GM12878 (cell line): Measurements from ENCODE around the gene HEMK1.

Experiments used
- ASH2L ChIP-seq: fragments of 300-600, 200-600 bp; sonication (generic); IDR thresholded peaks from 2 replicates; pipeline ENCODE4 v1.6.1; 2017; ENCODE audit warnings: low read depth, mild to moderate bottlenecking, borderline replicate concordance
- CEBPB ChIP-seq, 2 experiments: fragments of 150-350 bp in 1 of 2; IDR thresholded peaks; 2 replicates each; pipeline ENCODE4 v1.6.1; 2012 to 2014; ENCODE audit warnings: low read depth in 2 of 2, low read length in 2 of 2, borderline replicate concordance in 1 of 2, inconsistent platforms in 1 of 2
- CTCF ChIP-seq, 3 experiments: IDR thresholded peaks in 2 of 3; conservative IDR thresholded peaks in 1 of 3; 2 replicates each; pipeline ENCODE4 v1.5.1; 2011; ENCODE audit warnings: low read depth in 3 of 3, low read length in 3 of 3, mild to moderate bottlenecking in 3 of 3, control low read depth in 2 of 3, moderate library complexity in 2 of 3, inconsistent platforms in 1 of 3, mixed read lengths in 1 of 3; ENCODE audit not compliant: control insufficient read depth in 2 of 3, insufficient read depth in 1 of 3; ENCODE audit errors: extremely low read depth in 1 of 3
- E4F1 ChIP-seq: fragments of 450-650 bp; IDR thresholded peaks from 2 replicates; pipeline ENCODE4 v1.6.1; 2018; ENCODE audit warnings: borderline replicate concordance, mild to moderate bottlenecking; ENCODE audit not compliant: partially characterized antibody
- EGR1 ChIP-seq, 2 experiments: IDR thresholded peaks; 1 replicate in 1 of 2; 2 replicates in 1 of 2; pipeline ENCODE4 v1.6.1; 2011 to 2012; ENCODE audit warnings: low read depth in 2 of 2, low read length in 2 of 2, borderline replicate concordance in 1 of 2, mild to moderate bottlenecking in 1 of 2, moderate library complexity in 1 of 2
- ESRRA ChIP-seq: IDR thresholded peaks from 2 replicates; pipeline ENCODE4 v1.6.1; 2012; ENCODE audit warnings: mild to moderate bottlenecking, low read length, improper control_type of control experiment
- EZH2 ChIP-seq: IDR thresholded peaks from 2 replicates; pipeline ENCODE4 v1.6.1; 2012; ENCODE audit warnings: low read depth, mild to moderate bottlenecking, control low read depth, inconsistent platforms, low read length, borderline replicate concordance; ENCODE audit not compliant: control insufficient read depth
- MAX ChIP-seq: IDR thresholded peaks from 2 replicates; pipeline ENCODE4 v1.6.1; 2012; ENCODE audit warnings: low read depth, low read length, improper control_type of control experiment
- POLR2A ChIP-seq: IDR thresholded peaks from 2 replicates; pipeline ENCODE4 v1.6.1; 2011; ENCODE audit warnings: low read depth, mild to moderate bottlenecking, low read length
- POLR2AphosphoS2 ChIP-seq: IDR thresholded peaks from 2 replicates; pipeline ENCODE4 v1.6.1; 2011; ENCODE audit warnings: low read depth, mild to moderate bottlenecking, low read length, improper control_type of control experiment, moderate library complexity
- TAF1 ChIP-seq: IDR thresholded peaks from 2 replicates; pipeline ENCODE4 v1.6.1; 2011; ENCODE audit warnings: mild to moderate bottlenecking, low read depth, low read length, borderline replicate concordance
- YY1 ChIP-seq: IDR thresholded peaks from 2 replicates; pipeline ENCODE4 v1.6.1; 2011; ENCODE audit warnings: low read depth, mild to moderate bottlenecking, low read length

DNA sequence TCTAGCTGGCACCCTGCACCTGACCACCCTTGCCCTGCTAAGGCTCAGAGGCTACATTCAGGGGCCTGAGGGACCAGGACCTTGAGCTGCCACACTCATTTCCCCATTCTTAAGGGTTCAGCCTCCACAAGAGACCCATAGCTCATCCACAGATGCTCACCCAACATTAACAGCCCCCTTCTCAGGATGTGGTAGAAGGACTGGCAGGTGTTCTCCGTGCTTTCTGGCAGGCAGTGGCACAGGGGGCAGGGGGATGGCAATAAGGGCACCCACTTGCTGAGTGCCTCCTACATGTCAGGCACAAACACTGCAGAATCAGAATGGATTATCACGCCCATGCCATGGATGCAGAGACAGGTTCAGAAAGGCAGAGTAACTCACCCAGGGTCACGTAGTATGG, 57.1 kb downstream of the HEMK1 start:
- TF ChIP-seq MAX (no peak), TAF1 (no peak), E4F1 (no peak), POLR2AphosphoS2 (no peak), ESRRA (no peak), EZH2 (no peak), EGR1 (IDR thresholded peaks at IDR 0.05; ENCODE audit: borderline replicate concordance in 1 of 2, low read depth in 2 of 2, low read length in 2 of 2) (no peak), CEBPB (IDR thresholded peaks at IDR 0.05; ENCODE audit: borderline replicate concordance in 1 of 2, low read depth in 2 of 2, low read length in 2 of 2) (no peak), ASH2L (no peak), CTCF (IDR thresholded peaks at IDR 0.05 in 2 of 3, conservative IDR thresholded peaks at IDR 0.05 in 1 of 3; ENCODE audit: control insufficient read depth in 2 of 3, extremely low read depth in 1 of 3, insufficient read depth in 1 of 3, low read depth in 3 of 3, low read length in 3 of 3) (no peak), YY1 (no peak), POLR2A (no peak)
